ENCODE results near the gene UBE2E2. TPM values are rescaled to one million over a fixed set of nuclear protein-coding genes. Genes with fewer than 3 reads are reported as not detected.

The UBE2E2 gene
- total RNA-seq, 1 donor from 2014 or later = 38.3 TPM

DNA sequence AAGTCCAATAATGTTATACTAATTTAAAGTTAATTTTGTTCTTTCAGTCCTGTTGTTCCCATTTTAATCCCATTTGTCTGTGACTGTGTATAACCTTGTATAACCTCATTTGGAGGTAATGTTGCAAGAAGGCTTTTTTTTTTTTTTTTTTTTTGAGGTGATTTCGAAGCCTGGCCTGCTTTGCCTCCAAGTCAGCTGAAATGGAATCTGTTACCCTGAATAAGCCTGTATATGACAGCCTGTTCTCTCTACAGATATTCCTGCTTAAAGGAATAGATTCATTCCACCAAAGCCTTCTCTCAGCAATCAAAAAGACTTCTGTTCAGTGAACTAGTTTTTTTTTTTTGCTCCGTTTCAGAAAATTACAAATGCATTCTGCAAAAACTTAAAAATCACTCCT is 330.9 kb downstream of the UBE2E2 start:
- intact Hi-C loops (cut with micrococcal nuclease) = no loop called here
- no peak for DNase-seq
- no peak for ATAC-seq

DNA sequence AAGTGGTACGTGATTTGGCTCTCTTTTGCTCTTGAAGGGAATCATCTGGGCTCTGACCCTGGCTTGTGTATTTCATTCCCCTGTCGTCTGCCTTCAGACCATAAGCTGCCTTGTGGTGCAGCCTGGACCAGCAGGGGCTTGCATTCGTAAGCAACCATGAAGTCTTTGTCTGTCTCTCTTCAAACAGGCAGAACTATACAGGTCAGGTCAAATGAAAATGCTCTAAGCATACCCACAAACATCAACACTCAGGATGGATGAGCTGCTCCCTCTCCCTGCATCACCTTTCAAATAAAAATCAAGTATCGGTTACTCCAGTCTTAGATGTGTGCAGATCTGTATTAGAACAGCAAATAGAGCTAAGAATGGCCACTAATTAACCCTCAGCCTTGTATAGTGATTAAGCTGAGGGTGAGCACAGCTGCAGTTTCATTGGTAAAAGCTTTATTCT is 334.0 kb downstream of the UBE2E2 start:
- intact Hi-C loops (cut with micrococcal nuclease) = no loop called here
- ATAC-seq (no peak), DNase-seq (no peak)

- ATAC-seq (no peak), DNase-seq (no peak)
- intact Hi-C loops (cut with micrococcal nuclease) = no loop called here
Measured at GRCh38 chr3:23539185-23539584, 336.1 kb downstream of the UBE2E2 start.

DNA sequence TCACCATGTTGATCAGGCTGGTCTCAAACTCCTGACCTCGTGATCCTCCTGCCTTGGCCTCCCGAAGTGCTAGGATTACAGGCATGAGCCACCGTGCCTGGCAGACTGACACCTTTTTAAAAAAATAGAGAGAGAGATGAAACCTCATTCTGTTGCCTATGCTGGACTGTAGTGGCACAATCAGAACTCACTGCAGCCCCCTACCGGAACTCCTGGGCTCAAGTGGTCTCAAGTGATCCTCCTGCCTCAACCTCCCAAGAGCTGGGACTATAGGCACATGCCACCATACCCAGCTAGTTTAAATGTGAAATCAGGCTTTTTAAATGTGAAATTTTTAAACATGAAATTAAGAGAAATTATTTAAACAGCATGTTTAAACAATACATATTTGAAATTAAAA is 337.5 kb downstream of the UBE2E2 start:
- DNase-seq (no peak), ATAC-seq (no peak)
- intact Hi-C loops (cut with micrococcal nuclease) = no loop called here

DNA sequence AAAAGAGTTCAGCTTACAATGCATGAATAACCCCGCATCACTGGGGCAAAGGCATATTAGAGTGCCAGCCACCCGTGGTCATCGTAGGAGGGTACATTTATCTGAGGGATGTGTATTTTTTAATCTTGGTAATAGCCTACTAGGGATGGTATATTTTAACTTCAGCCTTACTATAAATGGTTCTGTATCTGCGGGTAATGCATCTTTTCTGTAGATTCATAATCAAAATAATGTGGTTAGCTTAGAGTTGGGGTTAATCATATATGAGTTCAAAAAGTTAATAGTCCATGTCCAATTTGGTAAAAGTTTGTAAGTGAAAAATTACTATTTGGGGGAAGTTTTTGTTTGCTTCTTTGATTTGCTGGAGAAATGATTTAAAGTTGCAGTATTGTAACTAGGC is 339.0 kb downstream of the UBE2E2 start:
- no peak for DNase-seq
- no peak for ATAC-seq
- intact Hi-C loops (cut with micrococcal nuclease) = no loop called here

DNA sequence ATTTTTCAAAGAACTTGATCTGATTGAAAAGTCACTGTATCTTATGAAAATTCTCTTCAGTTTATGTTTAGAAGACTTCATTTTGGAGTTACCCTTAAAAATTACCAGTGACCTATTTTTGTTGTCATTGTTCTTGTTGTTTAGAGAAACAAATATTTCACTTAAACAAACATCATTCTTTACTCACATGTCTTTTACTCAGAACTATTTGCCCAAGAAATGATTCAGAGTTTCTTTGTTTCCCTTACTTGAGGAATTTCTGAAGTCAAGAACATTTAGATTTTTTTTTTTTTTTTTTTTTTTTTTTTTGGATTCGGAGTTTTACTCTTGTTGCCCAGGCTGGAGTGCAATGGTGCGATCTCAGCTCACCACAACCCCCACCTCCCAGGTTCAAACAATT is 343.1 kb downstream of the UBE2E2 start:
- DNase-seq (no peak), ATAC-seq (no peak)
- intact Hi-C loops (cut with micrococcal nuclease) = no loop called here

DNA sequence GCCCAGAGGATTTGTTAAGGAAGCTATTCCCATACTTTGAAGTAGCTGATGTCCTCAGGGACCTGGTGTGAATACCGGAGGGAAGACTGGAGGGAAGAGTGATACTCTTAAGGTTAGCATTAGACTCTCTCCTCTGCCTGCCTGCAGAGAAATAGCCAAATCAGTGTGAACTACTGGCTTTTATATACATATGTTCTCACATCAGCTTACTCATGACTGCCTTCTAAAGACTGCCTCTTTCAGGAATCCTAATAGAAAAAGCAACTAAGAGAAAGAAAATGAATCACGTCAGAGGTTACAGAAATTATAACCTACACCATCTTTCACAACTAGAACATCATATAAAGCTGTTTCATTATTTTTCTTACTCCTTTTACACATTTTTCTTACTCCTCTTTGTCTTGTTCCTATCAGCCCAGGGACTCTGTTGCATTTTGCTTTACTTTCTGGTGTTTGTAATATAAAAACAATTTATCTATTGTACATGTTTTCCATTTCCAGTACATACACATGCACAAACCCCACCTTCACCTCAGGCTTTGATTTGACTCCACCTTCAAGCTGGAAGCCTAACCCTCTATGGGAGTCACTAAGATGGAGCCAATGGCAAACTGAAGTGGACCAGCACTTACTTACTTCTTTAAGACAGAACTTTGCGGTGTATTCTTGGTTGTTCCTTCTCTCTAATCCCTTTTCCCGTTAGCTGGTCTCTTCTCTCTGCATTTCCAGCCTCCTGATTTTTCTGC is 345.0 kb downstream of the UBE2E2 start:
- intact Hi-C loops (cut with micrococcal nuclease) = no loop called here
- no peak for ATAC-seq
- no peak for DNase-seq

DNA sequence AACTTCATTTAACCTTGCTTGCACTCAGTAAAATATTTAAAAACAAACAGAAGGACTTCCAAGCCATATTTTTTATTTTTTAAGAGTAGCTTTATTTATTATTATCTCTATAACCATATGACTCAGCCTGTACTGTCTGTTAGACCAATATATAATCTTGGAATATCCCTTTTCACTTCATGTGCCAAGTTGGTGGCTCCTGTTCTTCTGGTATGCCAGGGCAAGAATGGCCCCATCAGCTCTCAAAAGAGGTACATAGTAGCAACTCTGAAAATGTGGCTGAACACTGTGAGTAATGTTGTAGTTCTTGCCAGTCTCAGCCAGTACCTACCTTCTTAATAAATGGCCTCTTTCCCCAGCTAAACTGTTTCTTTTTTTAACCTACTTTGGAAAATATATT is 345.6 kb downstream of the UBE2E2 start:
- ATAC-seq (no peak), DNase-seq (no peak)
- intact Hi-C loops (cut with micrococcal nuclease) = no loop called here

DNA sequence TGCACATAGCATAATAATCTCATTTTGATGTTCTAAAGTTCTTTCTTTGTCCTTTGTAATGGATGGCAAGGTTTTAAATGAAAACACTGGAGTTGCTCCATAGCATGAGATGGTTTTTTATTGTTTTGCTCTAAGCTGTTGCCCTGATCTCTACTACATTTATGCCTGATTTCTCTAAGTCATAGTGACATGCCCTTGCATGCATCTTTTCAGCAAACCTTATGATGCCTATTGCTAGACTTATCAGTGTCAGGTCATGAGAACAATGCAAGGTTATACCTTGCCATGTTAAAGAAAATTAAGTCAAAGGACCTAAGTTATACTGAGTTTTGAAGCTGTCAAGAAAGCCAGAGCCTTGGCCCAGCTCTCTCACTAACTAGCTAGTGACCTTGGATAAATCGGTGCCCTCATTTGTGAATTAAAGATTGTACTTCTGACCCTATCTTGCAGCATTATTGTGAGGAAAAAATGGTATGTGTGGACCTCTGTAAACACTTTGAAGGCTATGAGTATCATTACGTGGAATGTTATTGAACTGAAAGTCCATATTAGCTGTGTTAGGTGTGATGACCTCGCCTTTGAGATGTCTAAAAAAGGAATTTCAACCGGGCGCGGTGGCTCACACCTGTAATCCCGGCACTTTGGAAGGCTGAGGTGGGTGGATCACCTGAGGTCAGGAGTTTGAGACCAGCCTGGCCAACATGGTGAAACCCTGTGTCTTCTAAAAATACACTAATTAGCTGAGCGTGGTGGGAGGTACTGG is 346.2 kb downstream of the UBE2E2 start:
- intact Hi-C loops (cut with micrococcal nuclease) = no loop called here
- no peak for ATAC-seq
- no peak for DNase-seq

GRCh38 chr3:23550402-23550801 is 347.3 kb downstream of the UBE2E2 start:
- intact Hi-C loops (cut with micrococcal nuclease) = no loop called here
- DNase-seq = no peak
- ATAC-seq = no peak

- intact Hi-C loops (cut with micrococcal nuclease) = no loop called here
- ATAC-seq (no peak), DNase-seq (no peak)
Measured at GRCh38 chr3:23552506-23552905, 349.4 kb downstream of the UBE2E2 start.

- ATAC-seq (no peak), DNase-seq (no peak)
- intact Hi-C loops (cut with micrococcal nuclease) = no loop called here
Measured at GRCh38 chr3:23553353-23553752, 350.2 kb downstream of the UBE2E2 start.

DNA sequence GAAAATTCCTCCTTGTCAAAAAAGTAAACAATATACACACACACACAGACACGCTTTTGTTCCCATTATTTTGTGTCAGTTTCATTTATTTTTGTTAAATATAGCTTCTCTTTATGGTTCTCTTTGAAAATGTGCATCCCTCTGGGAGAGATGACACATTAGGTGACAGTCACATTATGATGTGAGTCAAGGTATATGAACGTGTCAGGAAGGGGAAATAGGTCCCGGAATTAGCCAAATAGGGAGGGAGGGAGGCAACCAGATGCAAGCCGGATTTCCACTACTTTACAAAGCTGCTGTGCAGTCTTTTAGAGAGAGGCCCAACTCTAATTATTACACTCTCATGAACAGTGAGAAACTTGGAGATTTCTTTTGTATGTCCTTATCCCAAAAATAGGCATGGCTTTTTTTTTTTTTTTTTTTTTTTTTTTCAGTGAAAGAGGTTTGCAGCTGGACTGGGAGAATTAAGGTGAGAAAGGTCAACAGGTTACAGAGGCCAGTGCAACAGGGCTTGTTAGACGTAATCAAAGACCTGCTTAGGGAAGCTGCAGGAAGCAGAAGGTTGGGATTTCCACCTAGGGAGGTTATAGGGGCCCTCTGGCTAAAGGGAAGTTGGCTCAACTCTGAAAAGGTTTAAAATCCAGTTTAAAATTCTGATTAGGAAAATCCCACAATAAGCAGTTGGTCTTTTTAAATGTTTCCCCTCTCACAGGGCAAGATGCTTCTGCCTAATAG is 362.1 kb downstream of the UBE2E2 start:
- intact Hi-C loops (cut with micrococcal nuclease) = no loop called here
- no peak for ATAC-seq
- DNase-seq = no peak

- intact Hi-C loops (cut with micrococcal nuclease) = no loop called here
- DNase-seq (no peak), ATAC-seq (no peak)
Measured at GRCh38 chr3:23566499-23566898, 363.4 kb downstream of the UBE2E2 start.

GRCh38 chr3:23567917-23568316 is 364.8 kb downstream of the UBE2E2 start:
- intact Hi-C loops (cut with micrococcal nuclease) = no loop called here
- ATAC-seq (peak; percentile 83), DNase-seq (no peak)

GRCh38 chr3:23573827-23574226 is 370.7 kb downstream of the UBE2E2 start:
- intact Hi-C loops (cut with micrococcal nuclease) = no loop called here
- DNase-seq (no peak), ATAC-seq (no peak)

GRCh38 chr3:23574822-23575315 is 371.7 kb downstream of the UBE2E2 start:
- DNase-seq = no peak
- no peak for ATAC-seq
- intact Hi-C loops (cut with micrococcal nuclease) = no loop called here

DNA sequence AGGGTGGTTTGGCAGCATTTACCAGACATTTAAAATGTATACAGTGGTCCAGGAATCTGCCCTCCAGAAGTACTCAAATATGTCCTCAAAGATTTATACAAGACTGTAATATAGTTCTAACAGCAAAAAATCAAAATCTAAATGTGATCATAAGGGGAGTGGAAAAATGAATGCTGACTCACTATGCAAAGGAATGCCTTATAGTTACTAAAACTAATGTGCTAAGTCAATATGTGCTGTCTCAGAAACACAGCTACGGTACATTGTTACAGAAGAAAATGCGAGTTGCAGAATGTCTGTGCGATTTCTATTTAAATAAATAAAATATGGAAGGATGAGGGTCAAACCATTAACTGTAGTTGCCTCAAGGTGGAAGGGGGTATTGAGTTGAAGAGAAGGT is 372.6 kb downstream of the UBE2E2 start:
- ATAC-seq (no peak), DNase-seq (no peak)
- intact Hi-C loops (cut with micrococcal nuclease) = no loop called here

GRCh38 chr3:23576379-23576959 is 373.3 kb downstream of the UBE2E2 start:
- intact Hi-C loops (cut with micrococcal nuclease) = no loop called here
- ATAC-seq = no peak

More at GRCh38 chr3:23576379-23576959, 373.3 kb downstream of the UBE2E2 start:
- DNase-seq = no peak
